Trophoblast cell (in vitro differentiated cells and primary cell): Measurements from ENCODE around the gene MEGF11.

Experiments used
- DNase-seq, 2 donors: peaks; one replicate each; pipeline ENCODE4 v3.0.0-alpha.2; 2016
- H2AFZ ChIP-seq: 2 replicates; pipeline ENCODE4 v1.6.1; 2013; ENCODE audit warnings: low read length, moderate library complexity, mild to moderate bottlenecking; ENCODE audit not compliant: insufficient read depth, poor library complexity
- H2AK5ac ChIP-seq: 2 replicates; pipeline ENCODE4 v1.6.1; 2013; ENCODE audit warnings: mild to moderate bottlenecking, low read length
- H2BK120ac ChIP-seq: 2 replicates; pipeline ENCODE4 v1.6.1; 2013; ENCODE audit warnings: low read length, mild to moderate bottlenecking, moderate library complexity; ENCODE audit not compliant: insufficient read depth, poor library complexity
- H2BK12ac ChIP-seq: 2 replicates; pipeline ENCODE4 v1.6.1; 2013; ENCODE audit warnings: mild to moderate bottlenecking, low read length, moderate library complexity
- H2BK5ac ChIP-seq: 2 replicates; pipeline ENCODE4 v1.6.1; 2013; ENCODE audit warnings: low read length, low read depth, moderate library complexity, mild to moderate bottlenecking; ENCODE audit not compliant: poor library complexity
- H3K14ac ChIP-seq: 2 replicates; pipeline ENCODE4 v1.6.1; 2013; ENCODE audit warnings: mild to moderate bottlenecking, low read length
- H3K18ac ChIP-seq: 2 replicates; pipeline ENCODE4 v1.6.1; 2013; ENCODE audit warnings: mild to moderate bottlenecking, low read length
- H3K23ac ChIP-seq: 2 replicates; pipeline ENCODE4 v1.6.1; 2013; ENCODE audit warnings: low read length
- H3K27ac ChIP-seq: 2 replicates; pipeline ENCODE4 v1.5.1; 2013; ENCODE audit warnings: low read depth, mild to moderate bottlenecking, inconsistent platforms, low read length, moderate library complexity
- H3K27me3 ChIP-seq: 2 replicates; pipeline ENCODE4 v1.6.1; 2013; ENCODE audit warnings: inconsistent platforms, mild to moderate bottlenecking, low read length, moderate library complexity; ENCODE audit not compliant: insufficient read depth
- H3K36me3 ChIP-seq, 2 experiments: 1 replicate in 1 of 2; 2 replicates in 1 of 2; pipeline ENCODE4 v1.6.1; 2013; ENCODE audit warnings: low read length in 2 of 2, mild to moderate bottlenecking in 2 of 2, moderate library complexity in 1 of 2; ENCODE audit not compliant: insufficient read depth in 2 of 2, control insufficient read depth in 1 of 2
- H3K4ac ChIP-seq: 2 replicates; pipeline ENCODE4 v1.6.1; 2013; ENCODE audit warnings: low read depth, mild to moderate bottlenecking, low read length, moderate library complexity
- H3K4me1 ChIP-seq, 2 experiments: 1 replicate in 1 of 2; 2 replicates in 1 of 2; pipeline ENCODE4 v1.6.1; 2013; ENCODE audit warnings: low read length in 2 of 2, mild to moderate bottlenecking in 2 of 2, moderate library complexity in 1 of 2; ENCODE audit not compliant: insufficient read depth in 2 of 2, control insufficient read depth in 1 of 2
- H3K4me2 ChIP-seq: 2 replicates; pipeline ENCODE4 v1.6.1; 2013; ENCODE audit warnings: inconsistent platforms, mild to moderate bottlenecking, low read length, moderate library complexity
- H3K4me3 ChIP-seq: 2 replicates; pipeline ENCODE4 v1.5.1; 2013; ENCODE audit warnings: mild to moderate bottlenecking, low read depth, low read length, inconsistent platforms
- H3K79me1 ChIP-seq: one replicate; pipeline ENCODE4 v1.6.1; 2013; ENCODE audit warnings: low read length
- H3K79me2 ChIP-seq: 2 replicates; pipeline ENCODE4 v1.6.1; 2013; ENCODE audit warnings: low read length, mild to moderate bottlenecking; ENCODE audit not compliant: control insufficient read depth, insufficient read depth, poor library complexity
- H3K9ac ChIP-seq: 2 replicates; pipeline ENCODE4 v1.6.1; 2013; ENCODE audit warnings: mild to moderate bottlenecking, low read length
- H3K9me3 ChIP-seq: 2 replicates; pipeline ENCODE4 v1.6.1; 2013; ENCODE audit warnings: low read depth, mild to moderate bottlenecking, control low read depth, inconsistent platforms, low read length; ENCODE audit not compliant: insufficient read depth
- H4K12ac ChIP-seq: 2 replicates; pipeline ENCODE4 v1.6.1; 2013; ENCODE audit warnings: low read depth, mild to moderate bottlenecking, low read length, moderate library complexity
- H4K8ac ChIP-seq: 2 replicates; pipeline ENCODE4 v1.6.1; 2013; ENCODE audit warnings: low read depth, mild to moderate bottlenecking, low read length, moderate library complexity
- H4K91ac ChIP-seq: one replicate; pipeline ENCODE4 v1.6.1; 2013; ENCODE audit warnings: low read depth, mild to moderate bottlenecking, low read length, moderate library complexity
- WGBS: extraction: QIAGEN DNeasy Blood & Tissue Kit; methylation state at CpG from one replicate; pipeline ENCODE4 v1.1.7; 2013; ENCODE audit warnings: missing lambda C conversion rate; ENCODE audit not compliant: insufficient read length, insufficient coverage; ENCODE audit errors: extremely low coverage; 5-methylcytosine and 5-hydroxymethylcytosine counted together

The MEGF11 gene

GRCh38 chr15:66147440-66147839 is 106.1 kb downstream of the MEGF11 start:
- no peak overlapping the region for H4K91ac ChIP-seq
- H3K14ac ChIP-seq, result no peak overlapping the region
- DNase-seq, result no peak
- H3K4me1 ChIP-seq, result no peaks in the 10 kb centered on the region
- peaks cover 5% of the 10 kb centered on the region for H3K9me3 ChIP-seq
- no peaks in the 10 kb centered on the region for H3K27me3 ChIP-seq
- H3K27ac ChIP-seq, result no peak overlapping the region
- H3K23ac ChIP-seq, result no peak overlapping the region
- H3K4me3 ChIP-seq, result no peak overlapping the region
- no peak overlapping the region for H4K8ac ChIP-seq
- no peak overlapping the region for H2BK120ac ChIP-seq
- H3K9ac ChIP-seq, result no peak overlapping the region
- H3K79me1 ChIP-seq, result no peaks in the 10 kb centered on the region
- no peak overlapping the region for H2BK5ac ChIP-seq
- no peaks in the 10 kb centered on the region for H3K36me3 ChIP-seq
- H2AFZ ChIP-seq, result no peak overlapping the region
- H3K4me2 ChIP-seq, result no peak overlapping the region
- no peak overlapping the region for H3K18ac ChIP-seq
- no peak overlapping the region for H2AK5ac ChIP-seq
- no peak overlapping the region for H4K12ac ChIP-seq
- no CpG with 5 or more reads among the region's 3 CpGs for WGBS
- no peaks in the 10 kb centered on the region for H3K79me2 ChIP-seq
- H3K4ac ChIP-seq, result no peak overlapping the region
- H2BK12ac ChIP-seq, result no peak overlapping the region

- H3K9ac ChIP-seq, result no peak overlapping the region
- no peaks in the 10 kb centered on the region for H3K36me3 ChIP-seq
- H4K8ac ChIP-seq, result no peak overlapping the region
- no peak overlapping the region for H3K23ac ChIP-seq
- no peak overlapping the region for H2BK120ac ChIP-seq
- H4K91ac ChIP-seq, result no peak overlapping the region
- H2AFZ ChIP-seq, result no peak overlapping the region
- no peaks in the 10 kb centered on the region for H3K79me1 ChIP-seq
- no CpG with 5 or more reads among the region's 6 CpGs for WGBS
- H2BK5ac ChIP-seq, result no peak overlapping the region
- no peak overlapping the region for H4K12ac ChIP-seq
- no peak overlapping the region for H3K18ac ChIP-seq
- no peak overlapping the region for H3K4me3 ChIP-seq
- no peak overlapping the region for H3K4ac ChIP-seq
- peaks cover 5% of the 10 kb centered on the region for H3K9me3 ChIP-seq
- H3K27ac ChIP-seq, result no peak overlapping the region
- no peak for DNase-seq
- H2AK5ac ChIP-seq, result no peak overlapping the region
- H3K14ac ChIP-seq, result no peak overlapping the region
- no peak overlapping the region for H2BK12ac ChIP-seq
- H3K79me2 ChIP-seq, result no peaks in the 10 kb centered on the region
- no peaks in the 10 kb centered on the region for H3K4me1 ChIP-seq
- no peak overlapping the region for H3K4me2 ChIP-seq
- H3K27me3 ChIP-seq, result no peaks in the 10 kb centered on the region
These were observed 107.8 kb downstream of the MEGF11 start for GRCh38 chr15:66145726-66146182.

GRCh38 chr15:66144978-66145725 is 108.4 kb downstream of the MEGF11 start:
- no peak overlapping the region for H2BK5ac ChIP-seq

GRCh38 chr15:66142285-66142684 is 111.3 kb downstream of the MEGF11 start:
- Histone ChIP-seq H3K18ac (no peak overlapping the region), H3K14ac (no peak overlapping the region), H3K79me1 (no peaks in the 10 kb centered on the region), H4K8ac (no peak overlapping the region), H2AFZ (no peak overlapping the region), H3K27ac (no peak overlapping the region), H3K9ac (no peak overlapping the region), H3K4me3 (no peak overlapping the region), H3K27me3 (no peaks in the 10 kb centered on the region), H3K4ac (no peak overlapping the region), H4K12ac (no peak overlapping the region), H3K4me1 (no peaks in the 10 kb centered on the region), H2BK120ac (no peak overlapping the region), H3K36me3 (no peaks in the 10 kb centered on the region), H4K91ac (no peak overlapping the region), H3K23ac (no peak overlapping the region), H2AK5ac (no peak overlapping the region), H3K9me3 (peaks cover 2% of the 10 kb centered on the region), H2BK5ac (no peak overlapping the region), H3K4me2 (no peak overlapping the region), H2BK12ac (no peak overlapping the region), H3K79me2 (no peaks in the 10 kb centered on the region)
- no CpG with 5 or more reads among the region's 11 CpGs for WGBS
- DNase-seq, result no peak

More at GRCh38 chr15:66144978-66145725, 108.4 kb downstream of the MEGF11 start:
- H2AK5ac ChIP-seq, result no peak overlapping the region
- H2BK12ac ChIP-seq, result no peak overlapping the region
- H4K8ac ChIP-seq, result no peak overlapping the region
- no peak overlapping the region for H4K91ac ChIP-seq
- H3K79me1 ChIP-seq, result no peaks in the 10 kb centered on the region
- H2BK120ac ChIP-seq, result no peak overlapping the region
- no peaks in the 10 kb centered on the region for H3K36me3 ChIP-seq
- no peak overlapping the region for H3K4me2 ChIP-seq
- H3K4ac ChIP-seq, result no peak overlapping the region
- H2AFZ ChIP-seq, result no peak overlapping the region
- no CpG with 5 or more reads among the region's 8 CpGs for WGBS
- H3K23ac ChIP-seq, result no peak overlapping the region
- no peak overlapping the region for H3K27ac ChIP-seq
- H3K18ac ChIP-seq, result no peak overlapping the region
- no peaks in the 10 kb centered on the region for H3K4me1 ChIP-seq
- no peak overlapping the region for H3K9ac ChIP-seq
- no peak overlapping the region for H3K4me3 ChIP-seq
- H3K79me2 ChIP-seq, result no peaks in the 10 kb centered on the region
- H3K14ac ChIP-seq, result no peak overlapping the region
- H3K27me3 ChIP-seq, result no peaks in the 10 kb centered on the region
- H4K12ac ChIP-seq, result no peak overlapping the region
- H3K9me3 ChIP-seq, result peaks cover 5% of the 10 kb centered on the region
- DNase-seq, result no peak
